GM12878 (cell line): ENCODE measurements around the gene TRIM13. TPM values are rescaled to one million over a fixed set of nuclear protein-coding genes. Genes with fewer than 3 reads are reported as not detected.

Source experiments
- ATAC-seq: fragments of 200-7000 bp; cut with Tn5 transposase; 3 replicates; pipeline ENCODE4 v1.9.1; 2020; ENCODE audit warnings: mild to moderate bottlenecking, moderate library complexity
- BruUV-seq: library from RNA; stranded (reverse); fragments of 400-500 nt; replicated peaks from 2 replicates; lab custom pipeline; 2021; lab: Mats Ljungman, UMichigan
- CTCF ChIA-PET: fragments of 300-600 bp; sonication (Branson Sonifier 250); formaldehyde crosslinking; extraction: SDS; loops from one replicate; lab custom pipeline; 2021; ENCODE audit warnings: inconsistent platforms; lab: Yijun Ruan, JAX
- POLR2A ChIA-PET: fragments of 350-600 bp; formaldehyde crosslinking; extraction: SDS; loops from one replicate; lab custom pipeline; 2021; ENCODE audit warnings: inconsistent platforms; lab: Charles Lee
- RAD21 ChIA-PET: fragments of 300-600 bp; sonication (Branson Sonifier 250); formaldehyde crosslinking; loops from one replicate; lab custom pipeline; 2023; ENCODE audit warnings: antibody characterized with exemption; ENCODE audit not compliant: unreplicated experiment; lab: Charles Lee
- SMC1A ChIA-PET: fragments of 300-600 bp; sonication (Branson Sonifier 250); formaldehyde crosslinking; loops from one replicate; lab custom pipeline; 2023; ENCODE audit not compliant: unreplicated experiment, uncharacterized antibody; lab: Charles Lee
- DNase-seq: peaks from one replicate; pipeline ENCODE4 v3.0.0-alpha.2; 2011; ENCODE audit warnings: low read depth, low spot score
- FAIRE-seq: peaks from 3 replicates; lab custom pipeline; 2011; peaks lifted over from hg19 to GRCh38; lab: Jason Lieb, UNC
- H2AFZ ChIP-seq: 2 replicates; pipeline ENCODE4 v1.6.0; 2011; ENCODE audit warnings: low read depth, low read length, control low read depth; ENCODE audit not compliant: control insufficient read depth
- H3K27ac ChIP-seq: 2 replicates; pipeline ENCODE4 v1.5.1; 2011; ENCODE audit warnings: control low read depth; ENCODE audit not compliant: control insufficient read depth, insufficient read depth
- H3K27me3 ChIP-seq, 2 experiments: replicated peaks in 1 of 2; 2 replicates each; pipeline versions ENCODE4 v1.6.0 to v1.6.1; 2011; ENCODE audit warnings: low read length in 1 of 2; ENCODE audit not compliant: control insufficient read depth in 2 of 2, insufficient read depth in 2 of 2
- H3K36me3 ChIP-seq, 2 experiments: 2 replicates each; pipeline ENCODE4 v1.5.1; 2011; ENCODE audit warnings: low read length in 1 of 2; ENCODE audit not compliant: control insufficient read depth in 2 of 2, insufficient read depth in 2 of 2
- H3K4me1 ChIP-seq: 2 replicates; pipeline ENCODE4 v1.6.1; 2011; ENCODE audit warnings: mild to moderate bottlenecking, low read length, moderate library complexity, mixed read lengths; ENCODE audit not compliant: control insufficient read depth, insufficient read depth
- H3K4me2 ChIP-seq: 2 replicates; pipeline ENCODE4 v1.6.0; 2011; ENCODE audit warnings: control low read depth; ENCODE audit not compliant: control insufficient read depth, insufficient read depth
- H3K4me3 ChIP-seq: fragments of 200-600 bp; sonication (generic); 2 replicates; pipeline ENCODE4 v1.5.1; 2016
- H3K79me2 ChIP-seq: 2 replicates; pipeline ENCODE4 v1.6.0; 2011; ENCODE audit warnings: low read length; ENCODE audit not compliant: control insufficient read depth, insufficient read depth
- H3K9ac ChIP-seq: 2 replicates; pipeline ENCODE4 v1.8.0; 2011; ENCODE audit warnings: low read length, control low read depth, mixed read lengths; ENCODE audit not compliant: control insufficient read depth, insufficient read depth
- H3K9me3 ChIP-seq: replicated peaks from 3 replicates; pipeline ENCODE4 v1.5.1; 2011; ENCODE audit warnings: mild to moderate bottlenecking, low read length; ENCODE audit not compliant: control insufficient read depth, insufficient read depth
- H4K20me1 ChIP-seq: 2 replicates; pipeline ENCODE4 v1.6.0; 2011; ENCODE audit not compliant: control insufficient read depth, insufficient read depth
- BCL11A ChIP-seq: IDR thresholded peaks from 2 replicates; pipeline ENCODE4 v1.6.1; 2011; ENCODE audit warnings: low read depth, low read length
- BHLHE40 ChIP-seq, 2 experiments: fragments of 450-650 bp in 1 of 2; IDR thresholded peaks; 2 replicates each; pipeline ENCODE4 v1.6.1; 2011 to 2017; ENCODE audit warnings: low read depth in 2 of 2, borderline replicate concordance in 1 of 2, improper control_type of control experiment in 1 of 2, low read length in 1 of 2, mild to moderate bottlenecking in 1 of 2
- CBFB ChIP-seq: IDR thresholded peaks from 2 replicates; pipeline ENCODE4 v1.6.1; 2016; ENCODE audit warnings: antibody characterized with exemption, low read depth
- CREB1 ChIP-seq: IDR thresholded peaks from 2 replicates; pipeline ENCODE4 v1.6.1; 2012; ENCODE audit warnings: low read depth, mild to moderate bottlenecking, inconsistent platforms
- ETV6 ChIP-seq, 2 experiments: fragments of 450-650 bp in 1 of 2; IDR thresholded peaks in 1 of 2; conservative IDR thresholded peaks in 1 of 2; 2 replicates each; pipeline ENCODE4 v1.6.1; 2014; ENCODE audit warnings: antibody characterized with exemption in 1 of 2, borderline replicate concordance in 1 of 2, low read depth in 1 of 2, mild to moderate bottlenecking in 1 of 2, moderate library complexity in 1 of 2
- HDGF ChIP-seq: fragments of 450-650 bp; IDR thresholded peaks from 2 replicates; pipeline ENCODE4 v1.6.1; 2016; ENCODE audit warnings: antibody characterized with exemption
- IRF4 ChIP-seq: IDR thresholded peaks from 2 replicates; pipeline ENCODE4 v1.6.1; 2011; ENCODE audit warnings: low read depth, low read length
- MEF2B ChIP-seq: fragments of 450-650 bp; IDR thresholded peaks from 2 replicates; pipeline ENCODE4 v1.6.1; 2018; ENCODE audit warnings: mild to moderate bottlenecking, moderate library complexity; ENCODE audit not compliant: partially characterized antibody, poor library complexity, severe bottlenecking
- MYC ChIP-seq: IDR thresholded peaks from 2 replicates; pipeline ENCODE4 v1.6.1; 2011; ENCODE audit warnings: mild to moderate bottlenecking, low read length, moderate library complexity, inconsistent platforms; ENCODE audit not compliant: insufficient read depth, insufficient replicate concordance, insufficient read length, severe bottlenecking
- POLR2AphosphoS5 ChIP-seq: IDR thresholded peaks from 2 replicates; pipeline ENCODE4 v1.6.1; 2011; ENCODE audit warnings: mild to moderate bottlenecking, low read length, inconsistent platforms
- POU2F2 ChIP-seq: IDR thresholded peaks from 3 replicates; pipeline ENCODE4 v1.6.1; 2011; ENCODE audit warnings: low read depth, mild to moderate bottlenecking, low read length, borderline replicate concordance
- RB1 ChIP-seq: fragments of 450-650 bp; formaldehyde crosslinking; IDR thresholded peaks from 2 replicates; pipeline ENCODE4 v1.6.1; 2017; ENCODE audit warnings: mild to moderate bottlenecking, borderline replicate concordance
- RELA ChIP-seq: fragments of 450-650 bp; IDR thresholded peaks from 2 replicates; pipeline ENCODE4 v1.8.0; 2014; ENCODE audit warnings: borderline replicate concordance; ENCODE audit not compliant: partially characterized antibody
- RUNX3 ChIP-seq: IDR thresholded peaks from 2 replicates; pipeline ENCODE4 v1.6.1; 2012; ENCODE audit warnings: low read length, inconsistent platforms
- SIN3A ChIP-seq: IDR thresholded peaks from 2 replicates; pipeline ENCODE4 v1.6.1; 2012; ENCODE audit warnings: low read depth, low read length, improper control_type of control experiment
- SUPT20H ChIP-seq: IDR thresholded peaks from 2 replicates; pipeline ENCODE4 v1.6.1; 2011; ENCODE audit warnings: low read depth, mild to moderate bottlenecking, low read length, moderate library complexity, borderline replicate concordance; ENCODE audit not compliant: control insufficient read depth
- TCF3 ChIP-seq: IDR thresholded peaks from 2 replicates; pipeline ENCODE4 v1.6.1; 2012; ENCODE audit warnings: low read depth, mild to moderate bottlenecking, low read length, borderline replicate concordance; ENCODE audit not compliant: insufficient read depth
- ZNF24 ChIP-seq: fragments of 450-650 bp; IDR thresholded peaks from 2 replicates; pipeline ENCODE4 v1.6.1; 2017; ENCODE audit warnings: antibody characterized with exemption, mild to moderate bottlenecking
- WGBS: methylation state at CpG from one replicate; pipeline ENCODE4 v1.1.6; 2016; ENCODE audit warnings: low lambda C conversion rate; ENCODE audit not compliant: insufficient replicate concordance, insufficient coverage; ENCODE audit errors: missing lambda C conversion rate; 5-methylcytosine and 5-hydroxymethylcytosine counted together
- in situ Hi-C: fragments of 300-500 bp; cut with MboI; formaldehyde crosslinking; loops from 9 replicates; pipeline ENCODE4 v1.14.3; 2018; ENCODE audit warnings: mixed read lengths
- intact Hi-C: fragments of 100-400 bp; cut with micrococcal nuclease; formaldehyde crosslinking; loops from one replicate; pipeline ENCODE4 v1.14.2; 2022; ENCODE audit not compliant: unreplicated experiment
- polyA plus RNA-seq, 11 experiments: library from polyadenylated mRNA; depleted of rRNA in 4 of 11; unstranded in 6 of 11; stranded (reverse) in 5 of 11; fragments of >200 nt; fragmentation: Nextera tagmentation in 4 of 11; fragmentation: Illumina TruSeq in 1 of 11; extraction: Ambion mirVana in 4 of 11; extraction: Trizol in 1 of 11; gene quantifications; 1 replicate in 1 of 11; 2 replicates in 10 of 11; pipeline versions ENCODE4 v1.2.1 to v1.2.3, GENCODE V29; 2011 to 2016; ENCODE audit warnings: inconsistent platforms in 2 of 11, missing spikeins in 2 of 11, low read depth in 1 of 11
- total RNA-seq, 4 experiments: library from RNA; depleted of rRNA in 3 of 4; stranded (reverse); fragments of >200 nt in 3 of 4; fragmentation: Illumina TruSeq in 1 of 4; extraction: Trizol in 1 of 4; gene quantifications; 2 replicates each; pipeline versions ENCODE4 v1.2.1 to v1.2.3, GENCODE V29; 2013 to 2021
- TF ChIP-seq, protein P1 (sequence below): IDR thresholded peaks from 2 replicates; pipeline ENCODE4 v1.6.1; 2011; ENCODE audit warnings: borderline replicate concordance, low read depth, mild to moderate bottlenecking, moderate library complexity, low read length; ENCODE audit not compliant: insufficient read depth, poor library complexity, severe bottlenecking
- TF ChIP-seq, protein P2 (sequence below): IDR thresholded peaks from 2 replicates; pipeline ENCODE4 v1.6.1; 2012; ENCODE audit warnings: low read depth, low read length, improper control_type of control experiment
- TF ChIP-seq, protein P3 (sequence below): fragments of 450-650 bp; IDR thresholded peaks from 2 replicates; pipeline ENCODE4 v1.6.1; 2017; ENCODE audit warnings: low read depth, mild to moderate bottlenecking, moderate library complexity

Gene TRIM13
- total and polyA plus RNA-seq, 10 of the 15 experiments (the other 5 are each of a cell fraction or from before 2014, with no cell fraction given): 15.4 to 33.8 (median 21.0) TPM

GRCh38 chr13:49995625-49996101, 1.2 kb upstream of the TRIM13 start:
- DNase-seq (peak; percentile 43), ATAC-seq (peak; percentile 15), FAIRE-seq (peak; percentile 31)
- peak overlapping the region; percentile 98 for H3K4me2 ChIP-seq
- peak overlapping the region; percentile 54 for H2AFZ ChIP-seq
- H3K9me3 ChIP-seq: no peaks in the 10 kb centered on the region
- peaks cover 31% of the 10 kb centered on the region for H3K79me2 ChIP-seq
- ChIA-PET CTCF (interaction anchor here (1.6 kb wide), 1 partner anchor 916 kb away, joined by 5 read pairs; no protein-coding TSS in a partner anchor), POLR2A (interaction anchor here (0.6 to 4.3 kb wide), 2 partner anchors 18 to 85 kb away, joined by 4 to 80 read pairs; no protein-coding TSS in a partner anchor), RAD21 (interaction anchor here (1.5 to 4.3 kb wide), 2 partner anchors 59 to 916 kb away, joined by 5 to 38 read pairs; partner anchors contain the start of gene SPRYD7), SMC1A (no interaction called here)
- H3K4me3 ChIP-seq: peak overlapping the region; percentile 92
- intact Hi-C loops: loop anchor here (2.0 to 5.0 kb wide), 5 partner anchors 59 to 917 kb away; partner anchors contain the start of gene SPRYD7
- BruUV-seq: TSS peak; percentile 76
- peak overlapping the region; percentile 88 for H3K27ac ChIP-seq
- peaks cover 12% of the 10 kb centered on the region for H3K4me1 ChIP-seq
- peak overlapping the region; percentile 95 for H3K9ac ChIP-seq
- 3% methylated on average over 14 of the region's 14 CpGs for WGBS
- H4K20me1 ChIP-seq: no peaks in the 10 kb centered on the region
- H3K36me3 ChIP-seq: peaks cover 0 to 9% of the 10 kb centered on the region in 2 experiments; a peak in 1 of 4 replicates
- in situ Hi-C loops: loop anchor here (5.0 kb wide), 1 partner anchor 912 kb away; the partner anchor contains the start of gene RNASEH2B
- no peaks in the 10 kb centered on the region for H3K27me3 ChIP-seq
- TF ChIP-seq CBFB (peak; percentile 75; the same call in 1 of the 2 replicates), RELA (peak; percentile 60), BCL11A (peak; percentile 74; the same call in 1 of the 2 replicates), RUNX3 (peak; percentile 96), SIN3A (no peak), ZNF24 (no peak), BHLHE40 (IDR thresholded peaks at IDR 0.05; ENCODE audit: borderline replicate concordance in 1 of 2, low read depth in 2 of 2, low read length in 1 of 2) (no peak), HDGF (no peak), IRF4 (no peak; the same call in 1 of the 2 replicates), SUPT20H (no peak), MEF2B (peak; percentile 78), POU2F2 (no peak), ETV6 (conservative IDR thresholded peaks at IDR 0.05 in 1 of 2, IDR thresholded peaks at IDR 0.05 in 1 of 2; ENCODE audit: borderline replicate concordance in 1 of 2, low read depth in 1 of 2) (peak in 1 of 2 experiments; percentile 57; a peak in 2 of 4 replicates), TCF3 (no peak), POLR2AphosphoS5 (peak; percentile 77; the same call in 1 of the 2 replicates), CREB1 (no peak), RB1 (no peak), MYC (no peak)
- TF ChIP-seq, protein P1, sequence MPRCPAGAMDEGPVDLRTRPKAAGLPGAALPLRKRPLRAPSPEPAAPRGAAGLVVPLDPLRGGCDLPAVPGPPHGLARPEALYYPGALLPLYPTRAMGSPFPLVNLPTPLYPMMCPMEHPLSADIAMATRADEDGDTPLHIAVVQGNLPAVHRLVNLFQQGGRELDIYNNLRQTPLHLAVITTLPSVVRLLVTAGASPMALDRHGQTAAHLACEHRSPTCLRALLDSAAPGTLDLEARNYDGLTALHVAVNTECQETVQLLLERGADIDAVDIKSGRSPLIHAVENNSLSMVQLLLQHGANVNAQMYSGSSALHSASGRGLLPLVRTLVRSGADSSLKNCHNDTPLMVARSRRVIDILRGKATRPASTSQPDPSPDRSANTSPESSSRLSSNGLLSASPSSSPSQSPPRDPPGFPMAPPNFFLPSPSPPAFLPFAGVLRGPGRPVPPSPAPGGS: peak; percentile 60
- TF ChIP-seq, protein P2, sequence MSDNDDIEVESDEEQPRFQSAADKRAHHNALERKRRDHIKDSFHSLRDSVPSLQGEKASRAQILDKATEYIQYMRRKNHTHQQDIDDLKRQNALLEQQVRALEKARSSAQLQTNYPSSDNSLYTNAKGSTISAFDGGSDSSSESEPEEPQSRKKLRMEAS: no peak
- TF ChIP-seq, protein P3, sequence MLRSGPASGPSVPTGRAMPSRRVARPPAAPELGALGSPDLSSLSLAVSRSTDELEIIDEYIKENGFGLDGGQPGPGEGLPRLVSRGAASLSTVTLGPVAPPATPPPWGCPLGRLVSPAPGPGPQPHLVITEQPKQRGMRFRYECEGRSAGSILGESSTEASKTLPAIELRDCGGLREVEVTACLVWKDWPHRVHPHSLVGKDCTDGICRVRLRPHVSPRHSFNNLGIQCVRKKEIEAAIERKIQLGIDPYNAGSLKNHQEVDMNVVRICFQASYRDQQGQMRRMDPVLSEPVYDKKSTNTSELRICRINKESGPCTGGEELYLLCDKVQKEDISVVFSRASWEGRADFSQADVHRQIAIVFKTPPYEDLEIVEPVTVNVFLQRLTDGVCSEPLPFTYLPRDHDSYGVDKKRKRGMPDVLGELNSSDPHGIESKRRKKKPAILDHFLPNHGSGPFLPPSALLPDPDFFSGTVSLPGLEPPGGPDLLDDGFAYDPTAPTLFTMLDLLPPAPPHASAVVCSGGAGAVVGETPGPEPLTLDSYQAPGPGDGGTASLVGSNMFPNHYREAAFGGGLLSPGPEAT: peak; percentile 93
